CD4-positive, alpha-beta T cell (primary cell): Measurements from ENCODE around the gene SIDT2. TPM values are rescaled to one million over a fixed set of nuclear protein-coding genes. Genes with fewer than 3 reads are reported as not detected.

Experiments used
- ATAC-seq: fragments of 200-7000 bp; cut with Tn5 transposase; one replicate; pipeline ENCODE4 v1.10.0; 2022; ENCODE audit warnings: mild to moderate bottlenecking; ENCODE audit not compliant: poor library complexity
- CTCF ChIA-PET: fragments of 350-600 bp; sonication (Branson Sonifier 250); formaldehyde crosslinking; loops from one replicate; lab custom pipeline; 2021; ENCODE audit warnings: antibody characterized with exemption, inconsistent platforms; lab: Charles Lee
- POLR2A ChIA-PET: fragments of 350-600 bp; sonication (Branson Sonifier 250); formaldehyde crosslinking; loops from one replicate; lab custom pipeline; 2021; ENCODE audit warnings: antibody characterized with exemption, inconsistent platforms; lab: Charles Lee
- DNase-seq, 14 experiments: peaks; one replicate each; pipeline ENCODE4 v3.0.0-alpha.2; 2013 to 2020; ENCODE audit warnings: mixed read lengths in 2 of 14
- H3K27ac ChIP-seq, 2 donors: one replicate each; pipeline versions ENCODE4 v1.5.1 to v1.7.0; 2013; ENCODE audit warnings: low read length in 2 of 2, low read depth in 1 of 2, mild to moderate bottlenecking in 1 of 2
- H3K27me3 ChIP-seq, 2 experiments: 1 replicate in 1 of 2; 2 replicates in 1 of 2; pipeline versions ENCODE4 v1.6.1 to v1.7.0; 2013; ENCODE audit warnings: low read length in 2 of 2, control low read depth in 1 of 2, mild to moderate bottlenecking in 1 of 2, moderate library complexity in 1 of 2; ENCODE audit not compliant: insufficient read depth in 2 of 2, control insufficient read depth in 1 of 2
- H3K36me3 ChIP-seq: one replicate; pipeline ENCODE4 v1.6.1; 2013; ENCODE audit warnings: low read length, control low read depth; ENCODE audit not compliant: insufficient read depth
- H3K4me1 ChIP-seq: one replicate; pipeline ENCODE4 v1.6.1; 2013; ENCODE audit warnings: low read length, control low read depth; ENCODE audit not compliant: insufficient read depth
- H3K4me3 ChIP-seq: one replicate; pipeline ENCODE4 v1.5.1; 2013; ENCODE audit warnings: mild to moderate bottlenecking, low read length, moderate library complexity
- H3K9me3 ChIP-seq, 2 experiments: 1 replicate in 1 of 2; 2 replicates in 1 of 2; pipeline versions ENCODE4 v1.6.1 to v1.7.0; 2013; ENCODE audit warnings: low read length in 2 of 2, mild to moderate bottlenecking in 2 of 2, control low read depth in 1 of 2, moderate library complexity in 1 of 2; ENCODE audit not compliant: control insufficient read depth in 1 of 2, insufficient read depth in 1 of 2
- H3K27ac Mint-ChIP-seq: one replicate; pipeline ENCODE4 v1.8.0; 2020; ENCODE audit warnings: mixed read lengths
- H3K27me3 Mint-ChIP-seq: one replicate; pipeline ENCODE4 v1.8.0; 2021; ENCODE audit warnings: mixed read lengths
- H3K36me3 Mint-ChIP-seq: one replicate; pipeline ENCODE4 v1.8.0; 2021; ENCODE audit warnings: low read depth, mixed read lengths
- H3K4me1 Mint-ChIP-seq: one replicate; pipeline ENCODE4 v1.8.0; 2021; ENCODE audit warnings: low read depth, mixed read lengths
- H3K4me3 Mint-ChIP-seq: one replicate; pipeline ENCODE4 v1.8.0; 2020; ENCODE audit warnings: mild to moderate bottlenecking, mixed read lengths
- H3K9me3 Mint-ChIP-seq: one replicate; pipeline ENCODE4 v1.8.0; 2020; ENCODE audit warnings: mixed read lengths
- CTCF ChIP-seq: fragments of 200-600 bp; IDR thresholded peaks from one replicate; pipeline ENCODE4 v1.8.0; 2022; ENCODE audit warnings: antibody characterized with exemption, mild to moderate bottlenecking
- intact Hi-C, 2 experiments: fragments of 100-400 bp; cut with DNase I in 1 of 2; cut with micrococcal nuclease in 1 of 2; formaldehyde crosslinking; loops; one replicate each; pipeline versions ENCODE4 v1.15.1 to v1.9.0; 2023 to 2025; cut with DNase I, micrococcal nuclease
- total RNA-seq, 174 experiments: library from RNA in 2 of 174; stranded (reverse) in 2 of 174; gene quantifications; one replicate each; pipeline ENCODE4 v1.2.3 and lab custom pipeline; 2021 to 2026

Gene SIDT2
- total RNA-seq, 2 experiments from 2014 or later: 197 to 200 TPM

- H3K27ac Mint-ChIP-seq: peak within 1 kb of the TSS; percentile 30
- peaks cover 21% of the 10 kb centered on the region for H3K36me3 ChIP-seq
- no peak within 1 kb of the TSS for H3K4me3 ChIP-seq
- H3K4me1 Mint-ChIP-seq: peaks cover 10% of the 10 kb centered on the region
- intact Hi-C loops: no loop called here
- no peaks in the 10 kb centered on the region for H3K27me3 Mint-ChIP-seq
- H3K9me3 ChIP-seq: no peaks in the 10 kb centered on the region
- H3K9me3 Mint-ChIP-seq: no peaks in the 10 kb centered on the region
- CTCF ChIA-PET: no interaction called here
- POLR2A ChIA-PET: interaction anchor here (1.5 kb wide), 1 partner anchor 11 kb away, joined by 4 read pairs; no protein-coding TSS in a partner anchor
- no peaks in the 10 kb centered on the region for H3K4me1 ChIP-seq
- no peak within 1 kb of the TSS for H3K27ac ChIP-seq
- H3K27me3 ChIP-seq: no peaks in the 10 kb centered on the region
- ATAC-seq (no peak), DNase-seq (no peak)
- peaks cover 35% of the 10 kb centered on the region for H3K36me3 Mint-ChIP-seq
- TF ChIP-seq CTCF: no peak
- no peak within 1 kb of the TSS for H3K4me3 Mint-ChIP-seq
These were observed 20.7 kb downstream of the SIDT2 start, which contains the start of gene TAGLN for GRCh38 chr11:117199053-117199915. TAGLN (plus strand) TSS chr11:117199370; CDS start chr11:117203014, 3,644 bp downstream.

DNA sequence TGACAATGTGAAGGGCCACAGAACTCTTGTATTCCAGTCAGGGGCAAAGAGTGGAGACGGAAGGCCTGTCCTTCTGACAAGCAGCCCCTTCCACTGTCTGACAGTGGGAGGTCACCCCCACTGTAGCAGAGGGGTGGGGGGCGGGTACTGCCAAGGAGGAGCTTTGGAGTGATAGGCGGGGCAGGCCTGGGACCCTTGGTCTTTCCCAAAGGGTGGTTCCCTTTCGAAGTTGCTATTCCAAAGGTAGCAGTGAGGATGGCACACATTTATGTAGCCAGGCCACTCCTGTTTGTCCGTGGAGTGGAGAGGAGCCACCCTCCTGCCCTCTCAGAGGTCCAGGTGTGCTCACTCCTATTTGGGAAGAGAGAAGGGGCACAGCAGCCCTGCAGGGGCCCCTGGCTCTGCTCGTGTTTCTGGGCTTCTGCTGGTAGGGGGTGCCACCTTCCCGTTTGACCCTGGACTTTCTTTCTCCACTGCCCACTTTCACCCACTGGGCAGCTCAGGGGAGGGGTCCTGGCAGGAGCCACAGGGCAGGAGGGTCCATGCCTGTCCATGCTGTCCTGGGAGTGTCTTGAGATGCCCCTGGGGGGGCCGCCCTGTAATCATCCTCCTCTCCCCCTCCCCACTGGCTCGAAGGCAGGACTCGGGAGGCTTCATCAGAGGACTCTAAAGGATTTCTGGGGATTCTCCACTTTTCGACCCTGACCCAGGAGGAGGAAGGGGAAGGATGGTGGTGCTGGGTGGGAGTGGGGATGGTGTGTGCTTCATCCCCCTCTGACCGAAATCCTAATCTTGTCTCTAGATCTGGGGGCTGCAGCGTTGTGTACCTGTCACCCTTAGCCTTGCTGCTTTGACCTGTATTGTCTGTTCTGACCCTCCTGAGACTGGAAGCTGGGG lies 21.6 kb downstream of the SIDT2 start:
- intact Hi-C loops: no loop called here
- ChIA-PET CTCF (no interaction called here), POLR2A (interaction anchor here (1.5 kb wide), 1 partner anchor 12 kb away, joined by 4 read pairs; no protein-coding TSS in a partner anchor)
- no peak for DNase-seq
- no peak for ATAC-seq
- Mint-ChIP-seq H3K4me3 (no peak overlapping the region), H3K27ac (peak overlapping the region; percentile 30), H3K9me3 (no peaks in the 10 kb centered on the region), H3K4me1 (peaks cover 8% of the 10 kb centered on the region), H3K27me3 (no peaks in the 10 kb centered on the region), H3K36me3 (peaks cover 40% of the 10 kb centered on the region)
- H3K9me3 ChIP-seq: no peaks in the 10 kb centered on the region
- H3K4me3 ChIP-seq: no peak overlapping the region
- no peaks in the 10 kb centered on the region for H3K4me1 ChIP-seq
- peaks cover 28% of the 10 kb centered on the region for H3K36me3 ChIP-seq
- H3K27me3 ChIP-seq: no peaks in the 10 kb centered on the region
- H3K27ac ChIP-seq: no peak overlapping the region
- no peak for TF ChIP-seq CTCF

DNA sequence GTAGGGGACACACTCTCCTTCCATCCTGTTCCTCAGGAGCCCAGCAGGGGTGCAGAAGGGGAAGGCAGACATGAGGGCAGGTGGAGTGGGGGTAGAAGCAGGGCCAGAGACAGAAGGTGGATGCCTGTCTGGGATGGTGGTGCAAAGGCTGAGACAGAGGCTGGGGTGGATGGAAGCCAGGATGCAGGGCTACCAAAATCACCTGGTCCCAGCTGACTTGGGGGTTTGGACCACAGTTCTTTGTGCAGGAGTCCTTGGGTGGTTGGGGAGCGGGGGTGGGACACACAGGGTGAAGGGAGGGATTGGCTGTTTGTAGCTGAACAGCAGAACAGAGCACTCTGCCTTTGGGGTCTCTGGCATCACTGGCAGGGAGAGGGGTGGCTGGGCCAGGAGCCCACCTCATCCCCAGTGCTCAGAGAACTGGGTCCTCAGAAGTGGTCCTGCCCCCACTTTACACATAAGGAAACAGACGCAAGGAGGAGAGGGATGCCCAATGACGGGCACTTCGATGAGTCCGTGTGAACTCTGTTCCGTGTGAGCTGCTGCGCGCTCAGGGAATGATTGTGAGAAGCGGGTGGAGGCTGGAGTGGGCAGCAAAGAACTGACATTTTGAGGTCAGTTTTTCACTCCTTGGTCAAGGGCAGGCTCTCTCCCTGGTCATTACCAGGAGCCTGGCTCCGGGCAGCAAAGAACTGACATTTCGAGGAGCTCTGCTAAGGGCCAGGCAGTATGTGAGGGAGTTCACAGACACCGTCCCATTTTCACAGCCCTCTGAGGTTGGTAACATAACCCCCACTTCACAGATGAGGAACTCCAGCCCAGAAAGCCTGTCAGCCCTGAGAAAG lies 22.5 kb downstream of the SIDT2 start:
- ChIA-PET CTCF (no interaction called here), POLR2A (interaction anchor here (0.8 kb wide), 1 partner anchor 22 kb away, joined by 3 read pairs; no protein-coding TSS in a partner anchor)
- no peaks in the 10 kb centered on the region for H3K9me3 Mint-ChIP-seq
- H3K36me3 ChIP-seq: peaks cover 29% of the 10 kb centered on the region
- no peak overlapping the region for H3K4me3 Mint-ChIP-seq
- no peak for TF ChIP-seq CTCF
- intact Hi-C loops: no loop called here
- H3K9me3 ChIP-seq: no peaks in the 10 kb centered on the region
- no peaks in the 10 kb centered on the region for H3K27me3 ChIP-seq
- no peaks in the 10 kb centered on the region for H3K4me1 ChIP-seq
- no peak overlapping the region for H3K4me3 ChIP-seq
- DNase-seq (no peak), ATAC-seq (no peak)
- no peaks in the 10 kb centered on the region for H3K27me3 Mint-ChIP-seq
- H3K4me1 Mint-ChIP-seq: peaks cover 6% of the 10 kb centered on the region
- H3K27ac Mint-ChIP-seq: no peak overlapping the region
- H3K27ac ChIP-seq: no peak overlapping the region
- peaks cover 36% of the 10 kb centered on the region for H3K36me3 Mint-ChIP-seq
